Measurements from ENCODE around the gene FAM151A.

FAM151A gene

DNA sequence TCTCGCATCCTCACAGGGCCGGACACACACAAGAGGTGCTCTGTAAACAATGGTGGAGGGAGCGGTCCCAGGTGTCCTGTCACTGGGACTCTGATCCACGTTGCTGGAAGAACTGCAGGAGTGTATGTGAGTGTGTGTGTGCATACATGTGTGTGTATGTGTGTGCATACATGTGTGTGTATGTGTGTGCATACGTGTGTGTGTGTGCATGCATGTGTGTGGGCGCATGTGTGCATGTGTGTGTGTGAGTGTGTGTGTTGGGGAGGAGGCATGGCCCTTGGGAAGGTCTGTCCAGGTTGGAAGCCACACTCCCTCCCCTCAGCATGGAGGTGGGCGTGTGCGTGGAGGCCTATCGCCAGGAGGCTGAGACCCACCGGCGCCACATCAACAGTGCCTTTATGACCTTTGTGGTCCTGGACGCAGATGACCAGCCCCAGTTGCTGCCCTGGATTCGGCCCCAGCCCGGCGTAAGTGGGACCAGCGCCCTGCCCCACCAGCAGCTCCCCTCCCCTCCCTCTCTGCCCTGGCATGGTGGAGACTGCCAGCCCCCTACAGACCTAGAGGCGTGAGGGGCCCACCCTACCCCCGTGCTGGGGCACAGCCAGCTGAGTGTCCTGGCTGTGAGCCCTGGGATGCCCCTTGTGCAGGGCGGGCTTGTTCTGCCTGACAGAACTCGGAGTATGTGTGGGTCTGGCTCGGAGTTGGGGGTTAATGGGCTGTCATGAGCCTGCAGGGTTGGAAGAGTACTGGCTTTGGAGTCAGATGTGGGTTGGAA lies 22.2 kb downstream of the FAM151A start:
- CTCF ChIA-PET = no interaction called here
- POLR2A ChIA-PET = no interaction called here
- H3K4me3 ChIP-seq (ENCODE audit: low read depth, low read length) = no peak overlapping the region
- no peak for DNase-seq (ENCODE audit: low read depth, low spot score)
- TF ChIP-seq, protein P1, sequence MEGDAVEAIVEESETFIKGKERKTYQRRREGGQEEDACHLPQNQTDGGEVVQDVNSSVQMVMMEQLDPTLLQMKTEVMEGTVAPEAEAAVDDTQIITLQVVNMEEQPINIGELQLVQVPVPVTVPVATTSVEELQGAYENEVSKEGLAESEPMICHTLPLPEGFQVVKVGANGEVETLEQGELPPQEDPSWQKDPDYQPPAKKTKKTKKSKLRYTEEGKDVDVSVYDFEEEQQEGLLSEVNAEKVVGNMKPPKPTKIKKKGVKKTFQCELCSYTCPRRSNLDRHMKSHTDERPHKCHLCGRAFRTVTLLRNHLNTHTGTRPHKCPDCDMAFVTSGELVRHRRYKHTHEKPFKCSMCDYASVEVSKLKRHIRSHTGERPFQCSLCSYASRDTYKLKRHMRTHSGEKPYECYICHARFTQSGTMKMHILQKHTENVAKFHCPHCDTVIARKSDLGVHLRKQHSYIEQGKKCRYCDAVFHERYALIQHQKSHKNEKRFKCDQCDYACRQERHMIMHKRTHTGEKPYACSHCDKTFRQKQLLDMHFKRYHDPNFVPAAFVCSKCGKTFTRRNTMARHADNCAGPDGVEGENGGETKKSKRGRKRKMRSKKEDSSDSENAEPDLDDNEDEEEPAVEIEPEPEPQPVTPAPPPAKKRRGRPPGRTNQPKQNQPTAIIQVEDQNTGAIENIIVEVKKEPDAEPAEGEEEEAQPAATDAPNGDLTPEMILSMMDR (IDR thresholded peaks at IDR 0.05; ENCODE audit: insufficient read depth, low read length, missing control alignments) = no peak

DNA sequence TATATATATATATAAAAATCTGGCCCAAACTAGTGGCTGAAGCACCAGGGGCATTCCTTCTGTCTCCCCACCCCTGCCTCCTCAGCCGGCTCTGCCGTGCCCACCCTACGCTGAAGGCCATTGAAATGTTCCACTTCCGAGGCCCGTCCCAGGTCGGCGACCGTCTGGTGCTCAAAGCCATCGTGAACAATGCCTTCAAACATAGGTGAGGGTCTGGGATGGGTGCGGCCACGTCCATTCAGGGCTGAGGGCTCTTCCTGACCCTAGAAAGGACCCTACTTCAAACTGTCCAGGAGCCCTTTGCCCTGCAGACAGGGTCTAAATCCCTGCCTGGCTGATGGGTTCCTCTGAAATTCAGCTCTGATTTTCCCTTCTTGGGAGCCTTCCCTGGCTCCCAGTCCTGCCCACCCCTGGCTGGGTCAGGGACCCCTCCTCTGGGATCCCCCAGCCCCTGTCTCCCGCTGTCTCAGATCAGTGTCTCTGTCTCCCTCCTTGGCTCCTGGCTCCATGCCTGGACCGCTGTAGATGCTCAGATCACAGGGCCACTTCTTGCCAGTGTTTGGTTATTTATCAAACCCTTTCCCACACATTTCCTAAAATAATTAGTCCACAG lies 24.0 kb downstream of the FAM151A start:
- POLR2A ChIA-PET = no interaction called here
- TF ChIP-seq, protein P1 (IDR thresholded peaks at IDR 0.05; ENCODE audit: insufficient read depth, low read length, missing control alignments) = no peak
- DNase-seq (ENCODE audit: low read depth, low spot score) = no peak
- CTCF ChIA-PET = no interaction called here
- no peak overlapping the region for H3K4me3 ChIP-seq (ENCODE audit: low read depth, low read length)

DNA sequence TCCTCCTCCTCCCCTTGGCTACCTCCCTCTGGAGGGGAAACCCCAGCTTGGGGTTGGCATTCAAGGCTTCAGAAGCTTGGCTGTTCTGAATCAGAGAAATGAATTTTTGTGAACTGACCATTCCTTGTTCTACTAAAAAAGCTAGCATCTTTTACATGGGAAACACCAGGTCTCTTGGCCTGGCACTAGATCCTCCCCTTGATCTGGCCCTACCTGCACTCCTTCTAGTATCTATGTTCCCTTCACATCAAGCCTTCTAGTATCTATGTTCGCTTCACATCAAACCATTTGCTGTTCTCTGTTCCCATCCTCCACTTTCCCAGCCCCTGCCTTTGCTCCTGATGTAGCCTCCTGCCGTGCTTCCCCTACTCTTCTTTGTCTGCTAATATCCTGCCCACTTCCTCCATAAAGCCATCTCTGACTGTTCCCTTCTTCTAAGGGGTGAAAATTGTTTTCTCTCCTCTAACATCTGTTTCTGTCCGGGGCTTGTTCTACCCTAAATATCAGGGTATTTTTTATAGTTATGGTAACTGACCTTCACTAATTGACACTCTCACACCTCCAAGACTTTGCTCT lies 25.8 kb downstream of the FAM151A start:
- ChIA-PET CTCF (no interaction called here), POLR2A (no interaction called here)
- no peak overlapping the region for H3K4me3 ChIP-seq (ENCODE audit: low read depth, low read length)
- TF ChIP-seq, protein P1 (IDR thresholded peaks at IDR 0.05; ENCODE audit: insufficient read depth, low read length, missing control alignments) = no peak
- DNase-seq (ENCODE audit: low read depth, low spot score) = no peak

DNA sequence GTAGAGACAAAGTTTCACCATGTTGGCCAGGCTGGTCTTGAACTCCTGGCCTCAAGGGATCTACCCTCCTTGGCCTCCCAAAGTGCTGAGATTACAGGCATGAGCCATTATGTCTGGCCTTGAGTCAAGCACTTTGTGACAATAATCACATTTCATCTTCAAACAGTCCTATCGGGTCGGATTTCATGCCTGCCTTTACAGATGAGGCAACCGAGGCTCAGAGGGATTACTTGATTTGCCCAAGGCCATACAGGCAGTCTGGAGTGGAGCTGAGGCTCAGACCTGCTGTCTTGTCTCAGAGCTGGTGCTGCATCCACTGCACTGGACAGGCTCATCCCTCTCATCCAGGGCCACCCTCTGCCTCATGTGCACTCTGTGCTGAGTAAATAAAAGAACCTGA lies 26.6 kb downstream of the FAM151A start:
- H3K4me3 ChIP-seq (ENCODE audit: low read depth, low read length) = no peak overlapping the region
- TF ChIP-seq, protein P1 (IDR thresholded peaks at IDR 0.05; ENCODE audit: insufficient read depth, low read length, missing control alignments) = no peak
- no peak for DNase-seq (ENCODE audit: low read depth, low spot score)
- ChIA-PET POLR2A (no interaction called here), CTCF (no interaction called here)

DNA sequence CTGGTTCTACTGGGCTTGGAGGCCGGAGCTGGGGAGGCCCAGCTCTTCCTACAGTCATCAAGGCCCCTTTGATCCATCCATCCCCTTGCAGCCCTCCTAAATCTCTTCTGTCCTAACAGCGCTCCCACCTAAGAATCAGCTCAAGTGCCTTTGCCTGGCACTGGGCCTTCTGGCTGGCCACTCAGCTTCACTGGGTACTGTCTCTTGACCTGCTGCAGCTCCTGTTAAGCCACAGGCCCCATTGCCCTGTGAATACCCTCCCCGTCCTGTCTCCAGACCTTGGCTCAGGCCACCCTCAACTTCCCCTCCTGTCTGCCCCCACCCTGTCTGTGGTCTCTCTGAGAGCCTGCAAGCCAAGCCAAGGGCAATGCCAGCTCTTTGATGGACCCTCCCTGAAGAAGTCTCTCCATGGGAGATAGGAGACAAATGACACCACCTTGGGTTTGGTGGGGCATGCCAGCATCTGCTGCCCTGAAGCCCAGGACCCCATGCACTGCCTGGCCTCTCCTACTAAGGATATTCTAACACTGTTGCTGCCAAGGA lies 27.3 kb downstream of the FAM151A start:
- TF ChIP-seq, protein P1 (IDR thresholded peaks at IDR 0.05; ENCODE audit: insufficient read depth, low read length, missing control alignments) = no peak
- POLR2A ChIA-PET = no interaction called here
- H3K4me3 ChIP-seq (ENCODE audit: low read depth, low read length) = no peak overlapping the region

DNA sequence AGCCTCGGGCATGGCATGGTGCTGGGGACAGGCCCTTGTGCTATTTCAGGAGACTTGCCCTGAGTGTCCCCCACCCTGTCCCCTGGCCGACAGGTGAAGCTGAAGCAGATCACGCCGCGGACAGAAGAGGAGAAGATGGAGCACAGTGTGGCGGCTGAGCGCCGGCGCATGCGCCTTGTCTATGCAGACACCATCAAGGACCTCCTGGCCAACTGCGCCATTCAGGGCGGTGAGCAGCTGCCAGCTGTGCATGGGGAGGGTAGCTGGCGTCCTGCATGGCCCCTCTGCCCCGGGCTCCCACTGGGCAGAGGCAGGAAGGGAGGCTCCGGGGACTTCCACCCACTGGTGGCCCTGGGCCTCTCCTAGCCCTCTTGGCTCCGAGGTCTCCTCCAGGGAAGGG lies 28.9 kb downstream of the FAM151A start:
- TF ChIP-seq, protein P1 (IDR thresholded peaks at IDR 0.05; ENCODE audit: insufficient read depth, low read length, missing control alignments) = no peak
- CTCF ChIA-PET = no interaction called here
- no peak overlapping the region for H3K4me3 ChIP-seq (ENCODE audit: low read depth, low read length)
- DNase-seq (ENCODE audit: low read depth, low spot score) = no peak
- POLR2A ChIA-PET = no interaction called here

More for the DNA sequence above, 27.3 kb downstream of the FAM151A start:
- DNase-seq (ENCODE audit: low read depth, low spot score) = no peak
- CTCF ChIA-PET = interaction anchor here (0.5 kb wide), 1 partner anchor 207 kb away, joined by 3 read pairs; no protein-coding TSS in a partner anchor
